ENCODE results near the gene VSX1. TPM values are rescaled to one million over a fixed set of nuclear protein-coding genes. Genes with fewer than 3 reads are reported as not detected.

VSX1 gene
- total RNA-seq, 1 experiment from 2014 or later, result not detected

DNA sequence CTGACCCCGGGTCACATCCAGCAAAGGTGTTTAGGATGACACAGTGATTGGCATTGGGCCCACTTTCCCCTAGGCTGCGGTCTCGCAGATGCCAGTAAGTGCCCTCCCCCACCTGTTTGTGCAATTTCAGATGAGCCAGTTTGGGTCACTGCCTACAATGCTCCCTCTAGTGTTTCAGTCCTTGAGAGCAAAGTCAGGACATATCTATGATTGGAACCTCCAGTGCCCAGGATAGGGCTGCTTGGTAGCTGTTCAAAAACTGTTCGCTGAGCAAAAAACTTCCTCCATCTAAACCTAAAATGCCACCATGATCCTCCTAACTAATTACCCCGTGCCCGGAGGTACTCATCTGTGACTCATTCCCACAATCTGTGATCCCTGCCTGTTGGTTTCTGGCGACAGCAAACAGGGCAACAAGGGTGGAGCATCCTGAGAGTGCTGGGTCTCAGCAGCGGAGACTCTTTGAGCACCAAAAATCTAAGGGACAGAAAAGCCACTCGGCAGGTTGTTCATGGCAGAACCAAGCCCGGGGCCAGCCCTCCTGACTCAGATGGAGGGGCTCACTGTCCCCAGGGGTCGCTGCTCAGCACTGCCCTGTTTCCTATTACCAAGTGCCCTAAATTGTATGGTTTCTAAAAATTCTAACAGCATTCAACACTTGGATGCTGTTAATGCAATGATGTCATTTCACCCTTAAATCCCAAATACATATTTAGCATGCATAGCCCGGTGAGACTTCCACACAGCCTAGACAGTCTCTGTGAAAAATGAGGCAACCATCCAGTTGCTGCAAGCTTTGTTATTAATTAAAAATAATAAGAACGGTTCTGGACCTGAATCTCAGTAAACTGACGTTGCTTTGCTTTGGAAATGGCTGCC is 5.0 kb downstream of the VSX1 start:
- no peaks in the 10 kb centered on the region for H3K4me1 ChIP-seq (ENCODE audit: low read length)
- H3K9me2 ChIP-seq (replicated peaks; ENCODE audit: insufficient read depth, low read length), result no peaks in the 10 kb centered on the region
- H3K27me3 ChIP-seq (ENCODE audit: low read length), result no peaks in the 10 kb centered on the region
- no peak overlapping the region for H2AFZ ChIP-seq (ENCODE audit: low read length)
- H3K9me3 ChIP-seq (ENCODE audit: low read length), result no peaks in the 10 kb centered on the region
- H3K27ac ChIP-seq (ENCODE audit: low read length), result no peak overlapping the region
- H3K4me2 ChIP-seq (ENCODE audit: low read depth, low read length, poor library complexity, severe bottlenecking), result no peak overlapping the region
- DNase-seq, result peak; percentile 63
- no peak overlapping the region for H3K4me3 ChIP-seq (ENCODE audit: low read length)
- H3K36me3 ChIP-seq (ENCODE audit: insufficient read depth, low read length), result no peaks in the 10 kb centered on the region
- H4K20me1 ChIP-seq (ENCODE audit: insufficient read depth, low read depth, low read length), result no peaks in the 10 kb centered on the region
- no peaks in the 10 kb centered on the region for H3K79me2 ChIP-seq (ENCODE audit: low read length)
- no peak overlapping the region for H3K9ac ChIP-seq (ENCODE audit: low read length)

DNA sequence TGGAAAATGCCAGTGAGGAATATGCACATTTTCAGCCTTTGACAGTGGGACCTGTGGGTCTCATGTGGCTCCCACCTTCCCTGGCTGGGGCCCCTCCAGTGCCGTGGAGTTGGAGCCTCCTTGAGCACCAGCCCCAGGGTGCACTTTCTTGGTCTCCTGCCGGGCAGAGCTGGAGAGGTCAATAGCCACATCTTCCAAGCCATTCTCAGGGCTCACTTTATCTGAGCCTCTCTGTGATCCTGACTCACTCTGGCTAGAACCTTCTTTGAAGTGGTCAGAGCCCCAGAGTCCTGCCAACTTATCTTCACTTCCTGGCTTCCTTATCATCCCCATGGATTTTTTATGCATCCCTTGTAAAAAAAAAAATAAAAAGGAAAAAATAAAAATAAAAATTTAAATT is 5.7 kb downstream of the VSX1 start:
- Histone ChIP-seq H3K79me2 (ENCODE audit: low read length) (no peaks in the 10 kb centered on the region), H3K27ac (ENCODE audit: low read length) (no peak overlapping the region), H3K9me2 (replicated peaks; ENCODE audit: insufficient read depth, low read length) (no peaks in the 10 kb centered on the region), H3K4me1 (ENCODE audit: low read length) (0 out of 2 replicates have a peak, but pooled peaks cover 2% of the 10 kb centered on the region), H3K9ac (ENCODE audit: low read length) (no peak overlapping the region), H3K27me3 (ENCODE audit: low read length) (no peaks in the 10 kb centered on the region), H2AFZ (ENCODE audit: low read length) (no peak overlapping the region), H3K4me3 (ENCODE audit: low read length) (no peak overlapping the region), H3K4me2 (ENCODE audit: low read depth, low read length, poor library complexity, severe bottlenecking) (no peak overlapping the region), H3K9me3 (ENCODE audit: low read length) (no peaks in the 10 kb centered on the region), H4K20me1 (ENCODE audit: insufficient read depth, low read depth, low read length) (no peaks in the 10 kb centered on the region), H3K36me3 (ENCODE audit: insufficient read depth, low read length) (no peaks in the 10 kb centered on the region)
- DNase-seq, result no peak

DNA sequence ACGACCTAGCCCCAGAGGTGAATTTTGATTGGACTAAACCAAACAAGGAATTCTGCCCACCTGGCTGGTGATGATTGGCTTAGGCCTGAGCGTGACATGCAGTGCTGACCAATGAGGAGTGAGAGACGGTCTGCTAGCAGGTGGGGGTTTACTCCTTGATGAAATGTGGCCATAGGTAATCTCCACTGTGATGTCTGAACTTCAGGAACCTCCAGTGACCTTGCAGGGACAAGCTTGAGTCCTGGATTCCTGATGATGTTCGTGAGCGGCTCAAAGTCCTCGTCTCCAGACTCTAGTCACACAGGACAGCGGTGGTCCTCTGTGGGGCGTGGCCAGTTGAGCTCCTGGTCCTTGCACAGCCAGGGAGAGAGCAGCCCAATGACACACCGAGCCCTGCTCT is 8.4 kb downstream of the VSX1 start:
- Histone ChIP-seq H3K9ac (ENCODE audit: low read length) (no peak overlapping the region), H3K79me2 (ENCODE audit: low read length) (no peaks in the 10 kb centered on the region), H2AFZ (ENCODE audit: low read length) (no peak overlapping the region), H3K9me3 (ENCODE audit: low read length) (no peaks in the 10 kb centered on the region), H3K4me1 (ENCODE audit: low read length) (0 out of 2 replicates have a peak, but pooled peaks cover 2% of the 10 kb centered on the region), H3K4me2 (ENCODE audit: low read depth, low read length, poor library complexity, severe bottlenecking) (no peak overlapping the region), H3K4me3 (ENCODE audit: low read length) (no peak overlapping the region), H3K27ac (ENCODE audit: low read length) (no peak overlapping the region), H3K36me3 (ENCODE audit: insufficient read depth, low read length) (no peaks in the 10 kb centered on the region), H4K20me1 (ENCODE audit: insufficient read depth, low read depth, low read length) (no peaks in the 10 kb centered on the region), H3K9me2 (replicated peaks; ENCODE audit: insufficient read depth, low read length) (no peaks in the 10 kb centered on the region), H3K27me3 (ENCODE audit: low read length) (no peaks in the 10 kb centered on the region)
- DNase-seq, result no peak

DNA sequence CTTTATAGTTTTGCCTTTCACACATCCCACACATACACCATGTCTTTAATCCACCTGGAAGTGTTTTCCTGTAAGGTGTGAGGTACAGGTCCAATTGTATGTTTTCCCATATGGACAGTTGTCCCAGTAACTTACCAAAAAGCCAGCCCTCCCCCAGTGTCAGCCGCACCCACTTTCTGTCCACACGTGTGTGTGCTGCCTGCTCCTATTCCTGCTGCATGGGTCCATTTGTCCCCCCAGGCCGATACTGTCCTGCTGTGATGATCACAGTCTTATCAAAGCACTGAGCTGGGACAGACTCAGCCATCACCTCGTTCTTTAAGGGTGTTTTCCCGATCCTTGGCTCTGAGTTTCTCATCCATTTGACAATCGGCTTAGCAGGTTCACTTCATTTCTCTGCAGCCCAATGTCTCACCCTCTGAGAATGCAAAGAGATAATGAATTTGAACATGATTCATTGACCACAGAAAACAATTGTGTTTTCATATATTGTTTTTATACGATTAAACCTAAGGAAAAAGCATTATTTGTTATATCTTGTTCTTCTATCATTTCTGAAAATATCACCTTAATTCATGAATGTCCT is 9.6 kb downstream of the VSX1 start:
- Histone ChIP-seq H2AFZ (ENCODE audit: low read length) (no peak overlapping the region), H3K27me3 (ENCODE audit: low read length) (no peaks in the 10 kb centered on the region), H3K9me2 (replicated peaks; ENCODE audit: insufficient read depth, low read length) (no peaks in the 10 kb centered on the region), H3K4me3 (ENCODE audit: low read length) (no peak overlapping the region), H3K27ac (ENCODE audit: low read length) (no peak overlapping the region), H3K9me3 (ENCODE audit: low read length) (no peaks in the 10 kb centered on the region), H4K20me1 (ENCODE audit: insufficient read depth, low read depth, low read length) (no peaks in the 10 kb centered on the region), H3K4me1 (ENCODE audit: low read length) (0 out of 2 replicates have a peak, but pooled peaks cover 2% of the 10 kb centered on the region), H3K36me3 (ENCODE audit: insufficient read depth, low read length) (no peaks in the 10 kb centered on the region), H3K79me2 (ENCODE audit: low read length) (no peaks in the 10 kb centered on the region), H3K4me2 (ENCODE audit: low read depth, low read length, poor library complexity, severe bottlenecking) (no peak overlapping the region), H3K9ac (ENCODE audit: low read length) (no peak overlapping the region)
- no peak for DNase-seq

DNA sequence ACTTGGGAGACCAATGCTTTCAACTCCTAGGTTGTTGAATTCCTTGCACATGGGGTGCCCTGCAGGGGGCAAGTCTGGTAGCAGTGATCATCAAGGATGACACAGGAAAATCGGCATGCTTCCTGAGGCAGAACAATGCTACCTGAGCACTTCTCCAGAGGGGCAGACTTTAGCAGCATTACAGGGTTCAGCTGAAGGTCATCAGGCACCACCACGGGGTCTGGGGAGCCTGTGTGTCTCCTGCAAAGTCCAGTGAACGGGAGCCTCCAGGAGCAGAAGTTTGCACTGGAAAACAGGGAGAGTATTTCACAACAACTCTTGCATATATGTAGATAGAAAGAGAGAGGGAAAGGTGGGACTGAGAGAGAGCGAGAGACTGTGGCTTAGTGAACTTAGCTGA is 10.2 kb downstream of the VSX1 start:
- Histone ChIP-seq H3K79me2 (ENCODE audit: low read length) (no peaks in the 10 kb centered on the region), H3K9me2 (replicated peaks; ENCODE audit: insufficient read depth, low read length) (no peaks in the 10 kb centered on the region), H3K4me3 (ENCODE audit: low read length) (no peak overlapping the region), H4K20me1 (ENCODE audit: insufficient read depth, low read depth, low read length) (no peaks in the 10 kb centered on the region), H3K27ac (ENCODE audit: low read length) (no peak overlapping the region), H3K9me3 (ENCODE audit: low read length) (no peaks in the 10 kb centered on the region), H3K36me3 (ENCODE audit: insufficient read depth, low read length) (no peaks in the 10 kb centered on the region), H3K4me2 (ENCODE audit: low read depth, low read length, poor library complexity, severe bottlenecking) (no peak overlapping the region), H3K4me1 (ENCODE audit: low read length) (0 out of 2 replicates have a peak, but pooled peaks cover 2% of the 10 kb centered on the region), H3K27me3 (ENCODE audit: low read length) (no peaks in the 10 kb centered on the region), H2AFZ (ENCODE audit: low read length) (no peak overlapping the region), H3K9ac (ENCODE audit: low read length) (no peak overlapping the region)
- no peak for DNase-seq

DNA sequence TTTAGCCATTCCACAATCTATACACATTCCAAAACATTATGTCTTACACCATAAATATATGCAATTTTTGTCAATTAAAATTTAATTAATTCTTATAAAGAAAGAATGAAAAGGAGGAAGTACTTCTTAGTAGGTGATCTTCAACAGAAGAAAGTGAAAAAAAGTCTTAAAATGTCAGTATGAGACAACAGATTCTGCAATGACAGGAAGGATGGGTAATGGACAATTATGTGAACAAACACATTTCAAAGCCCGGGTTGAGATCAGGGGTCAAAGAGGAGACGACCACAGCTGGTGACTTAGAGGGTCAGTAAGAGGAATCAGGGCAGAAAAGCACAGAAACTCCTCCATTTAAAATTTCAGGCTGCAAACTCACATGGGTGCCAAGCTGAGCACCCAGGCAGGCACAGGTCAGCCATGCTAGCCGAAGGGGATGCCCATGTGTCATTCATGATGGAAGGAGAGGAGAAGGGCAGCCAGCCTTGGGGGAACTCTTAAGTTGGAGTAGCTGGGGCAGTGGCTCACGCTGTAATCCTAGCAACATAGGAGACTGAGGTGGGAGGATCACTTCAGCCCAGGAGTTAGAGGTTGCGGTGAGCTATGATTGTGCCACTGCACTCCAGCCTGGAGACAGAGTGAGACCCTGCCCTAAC is 11.0 kb downstream of the VSX1 start:
- H3K27me3 ChIP-seq (ENCODE audit: low read length), result no peaks in the 10 kb centered on the region
- no peak for DNase-seq
- no peak overlapping the region for H2AFZ ChIP-seq (ENCODE audit: low read length)
- no peaks in the 10 kb centered on the region for H3K9me2 ChIP-seq (replicated peaks; ENCODE audit: insufficient read depth, low read length)
- H3K27ac ChIP-seq (ENCODE audit: low read length), result no peak overlapping the region
- H3K4me3 ChIP-seq (ENCODE audit: low read length), result no peak overlapping the region
- H3K9me3 ChIP-seq (ENCODE audit: low read length), result no peaks in the 10 kb centered on the region
- no peak overlapping the region for H3K9ac ChIP-seq (ENCODE audit: low read length)
- peaks cover 3% of the 10 kb centered on the region; the same call in 1 of the 2 replicates for H3K4me1 ChIP-seq (ENCODE audit: low read length)
- H3K4me2 ChIP-seq (ENCODE audit: low read depth, low read length, poor library complexity, severe bottlenecking), result no peak overlapping the region
- H3K36me3 ChIP-seq (ENCODE audit: insufficient read depth, low read length), result no peaks in the 10 kb centered on the region
- H4K20me1 ChIP-seq (ENCODE audit: insufficient read depth, low read depth, low read length), result no peaks in the 10 kb centered on the region
- H3K79me2 ChIP-seq (ENCODE audit: low read length), result no peaks in the 10 kb centered on the region

DNA sequence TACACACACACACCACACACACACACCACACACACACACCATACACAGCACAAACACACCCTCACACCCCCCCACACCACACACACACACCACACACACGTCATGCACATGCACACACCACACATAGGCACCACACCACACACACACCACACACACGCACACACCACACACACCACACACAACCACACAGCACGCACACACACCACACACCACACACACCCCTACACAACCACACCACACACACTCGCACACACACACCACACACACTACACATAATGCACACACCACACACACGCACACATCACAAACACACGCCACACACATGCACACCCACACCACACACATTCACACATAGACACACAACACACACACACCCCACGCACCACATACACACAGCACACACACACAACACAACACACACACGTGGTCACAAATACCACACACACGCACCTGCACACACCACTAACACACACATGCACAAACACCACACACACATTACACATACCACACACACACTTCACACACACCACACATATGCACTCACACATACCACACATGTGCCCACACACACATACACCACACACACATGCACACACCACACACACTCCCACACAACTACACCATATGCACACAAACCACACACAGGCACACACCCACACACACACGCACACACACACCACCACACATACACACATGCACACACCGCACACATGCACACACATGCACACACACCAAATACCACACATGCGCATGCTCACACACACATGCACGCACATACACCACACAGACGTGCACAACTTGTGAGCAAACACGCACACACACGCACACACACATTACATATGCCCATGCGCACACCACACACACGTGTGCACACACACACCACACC is 14.6 kb downstream of the VSX1 start:
- Histone ChIP-seq H3K9me3 (ENCODE audit: low read length) (no peaks in the 10 kb centered on the region), H3K4me1 (ENCODE audit: low read length) (peaks cover 11% of the 10 kb centered on the region), H3K4me2 (ENCODE audit: low read depth, low read length, poor library complexity, severe bottlenecking) (no peak overlapping the region), H4K20me1 (ENCODE audit: insufficient read depth, low read depth, low read length) (no peaks in the 10 kb centered on the region), H3K9ac (ENCODE audit: low read length) (no peak overlapping the region), H3K27me3 (ENCODE audit: low read length) (no peaks in the 10 kb centered on the region), H3K27ac (ENCODE audit: low read length) (no peak overlapping the region), H3K4me3 (ENCODE audit: low read length) (no peak overlapping the region), H3K36me3 (ENCODE audit: insufficient read depth, low read length) (no peaks in the 10 kb centered on the region), H3K9me2 (replicated peaks; ENCODE audit: insufficient read depth, low read length) (no peaks in the 10 kb centered on the region), H3K79me2 (ENCODE audit: low read length) (no peaks in the 10 kb centered on the region), H2AFZ (ENCODE audit: low read length) (no peak overlapping the region)
- DNase-seq, result no peak

Data from Karpas-422 (cell line).